ENCODE results near the gene SFT2D2.

SFT2D2 gene

Small RNA genes within 50 kb of the gene (small RNA-seq; reads per million reads assigned to genes)
- gene AL021397.1 (0 reads per million in 2 experiments), gene RNU6-1310P (0 to 0.27 reads per million in 2 experiments)
